Neural cell (in vitro differentiated cells): Measurements from ENCODE around the gene MYG1. TPM values are rescaled to one million over a fixed set of nuclear protein-coding genes. Genes with fewer than 3 reads are reported as not detected.

Experiments
- H2AFZ ChIP-seq: fragments of 200-600, 300-800 bp; sonication (generic), shearing (Covaris generic); 2 replicates; pipeline ENCODE4 v1.6.0; 2014; ENCODE audit warnings: low read depth, mild to moderate bottlenecking, antibody characterized with exemption, low read length, moderate library complexity
- H3F3A ChIP-seq: fragments of 200-600 bp; shearing (Covaris generic); 2 replicates; pipeline ENCODE4 v1.6.1; 2016; ENCODE audit warnings: mild to moderate bottlenecking, moderate library complexity, mixed read lengths, antibody characterized with exemption, low read length; ENCODE audit not compliant: insufficient read depth, poor library complexity, severe bottlenecking
- H3K27ac ChIP-seq: fragments of 200-600, 300-800 bp; sonication (generic), shearing (Covaris generic); 2 replicates; pipeline ENCODE4 v1.5.1; 2014; ENCODE audit warnings: mild to moderate bottlenecking, low read length, moderate library complexity
- H3K27me3 ChIP-seq: fragments of 300-800, 200-600 bp; sonication (generic), shearing (Covaris generic); 2 replicates; pipeline ENCODE4 v1.6.0; 2014; ENCODE audit warnings: mild to moderate bottlenecking, low read depth, low read length, moderate library complexity; ENCODE audit not compliant: insufficient read depth
- H3K36me3 ChIP-seq: fragments of 300-800, 200-600 bp; sonication (generic), shearing (Covaris generic); 2 replicates; pipeline ENCODE4 v1.5.1; 2014; ENCODE audit warnings: mild to moderate bottlenecking, antibody characterized with exemption, low read length, moderate library complexity; ENCODE audit not compliant: insufficient read depth
- H3K4me2 ChIP-seq: fragments of 300-800, 200-600 bp; sonication (generic), shearing (Covaris generic); 2 replicates; pipeline ENCODE4 v1.6.0; 2014; ENCODE audit warnings: mild to moderate bottlenecking, low read length
- H3K4me3 ChIP-seq: fragments of 300-800, 200-600 bp; sonication (generic), shearing (Covaris generic); 2 replicates; pipeline ENCODE4 v1.5.1; 2014; ENCODE audit warnings: mild to moderate bottlenecking, low read length, moderate library complexity
- H3K79me2 ChIP-seq: fragments of 200-600 bp; shearing (Covaris generic); replicated peaks from 2 replicates; pipeline ENCODE4 v1.6.0; 2014; ENCODE audit warnings: mild to moderate bottlenecking, low read length, moderate library complexity; ENCODE audit not compliant: insufficient read depth
- H3K9ac ChIP-seq: fragments of 300-800, 200-600 bp; sonication (generic), shearing (Covaris generic); 2 replicates; pipeline ENCODE4 v1.6.1; 2016; ENCODE audit warnings: mild to moderate bottlenecking, low read length, mixed read lengths
- H3K9me2 ChIP-seq: fragments of 200-600 bp; shearing (Covaris generic); 2 replicates; pipeline ENCODE4 v1.6.1; 2016; ENCODE audit warnings: mild to moderate bottlenecking, low read length, mixed read lengths; ENCODE audit not compliant: insufficient read depth
- H3K9me3 ChIP-seq: fragments of 200-600, 300-800 bp; sonication (generic), shearing (Covaris generic); 2 replicates; pipeline ENCODE4 v1.6.1; 2016; ENCODE audit warnings: mild to moderate bottlenecking, mixed run types, low read length, moderate library complexity, mixed read lengths
- H4K20me1 ChIP-seq: fragments of 200-600 bp; shearing (Covaris generic); 2 replicates; pipeline ENCODE4 v1.6.1; 2016; ENCODE audit warnings: mild to moderate bottlenecking, mixed run types; ENCODE audit not compliant: insufficient read depth
- CTCF ChIP-seq: fragments of 450-650 bp; IDR thresholded peaks from 2 replicates; pipeline ENCODE4 v1.5.1; 2014; ENCODE audit warnings: antibody characterized with exemption, mild to moderate bottlenecking, moderate library complexity; ENCODE audit not compliant: poor library complexity, severe bottlenecking
- EP300 ChIP-seq: fragments of 450-650 bp; conservative IDR thresholded peaks from 2 replicates; pipeline ENCODE4 v1.6.1; 2014; ENCODE audit warnings: antibody characterized with exemption, mild to moderate bottlenecking, moderate library complexity; ENCODE audit not compliant: poor library complexity, severe bottlenecking
- EZH2 ChIP-seq: fragments of 200-600, 300-800 bp; shearing (Covaris generic), sonication (generic); IDR thresholded peaks from 2 replicates; pipeline ENCODE4 v1.6.1; 2014; ENCODE audit warnings: antibody characterized with exemption, low read length, borderline replicate concordance, mild to moderate bottlenecking; ENCODE audit not compliant: insufficient read depth, poor library complexity, severe bottlenecking
- MXI1 ChIP-seq: fragments of 450-650 bp; conservative IDR thresholded peaks from 2 replicates; pipeline ENCODE4 v1.6.1; 2014; ENCODE audit warnings: antibody characterized with exemption, mild to moderate bottlenecking; ENCODE audit not compliant: poor library complexity, severe bottlenecking
- POLR2AphosphoS5 ChIP-seq: IDR thresholded peaks from 2 replicates; pipeline ENCODE4 v1.6.1; 2012
- RAD21 ChIP-seq: fragments of 450-650 bp; conservative IDR thresholded peaks from 2 replicates; pipeline ENCODE4 v1.6.1; 2014; ENCODE audit warnings: antibody characterized with exemption, mild to moderate bottlenecking, moderate library complexity
- REST ChIP-seq: IDR thresholded peaks from 2 replicates; pipeline ENCODE4 v1.6.1; 2012; ENCODE audit warnings: borderline replicate concordance
- SMC3 ChIP-seq: fragments of 450-650 bp; conservative IDR thresholded peaks from 2 replicates; pipeline ENCODE4 v1.6.1; 2014; ENCODE audit warnings: antibody characterized with exemption, mild to moderate bottlenecking, moderate library complexity; ENCODE audit not compliant: poor library complexity
- TAF1 ChIP-seq: IDR thresholded peaks from 2 replicates; pipeline ENCODE4 v1.6.1; 2012; ENCODE audit warnings: low read depth
- polyA plus RNA-seq: library from polyadenylated mRNA; depleted of rRNA; stranded (reverse); fragments of >200 nt; gene quantifications from 2 replicates; pipeline ENCODE4 v1.2.3, GENCODE V29; 2014

Gene MYG1
- polyA plus RNA-seq, 1 donor from 2014 or later, result 70.5 TPM

- Histone ChIP-seq H3K9me3 (no peaks in the 10 kb centered on the region), H3F3A (peaks cover 3% of the 10 kb centered on the region), H3K27me3 (no peaks in the 10 kb centered on the region), H3K9me2 (no peaks in the 10 kb centered on the region), H3K27ac (no peak overlapping the region), H3K4me2 (no peak overlapping the region), H3K79me2 (peaks cover 16% of the 10 kb centered on the region), H3K4me3 (no peak overlapping the region), H4K20me1 (no peaks in the 10 kb centered on the region), H3K9ac (no peak overlapping the region), H2AFZ (no peak overlapping the region), H3K36me3 (no peaks in the 10 kb centered on the region)
- no peak for TF ChIP-seq TAF1
Observed at GRCh38 chr12:53292426-53292825, 7.1 kb upstream of the MYG1 start.

- TF ChIP-seq EP300 (peak; percentile 25), RAD21 (peak; percentile 36), SMC3 (no peak), TAF1 (peak; percentile 90), EZH2 (no peak), MXI1 (peak; percentile 99), POLR2AphosphoS5 (peak; percentile 86), REST (peak; percentile 59), CTCF (peak; percentile 38)
- Histone ChIP-seq H3K36me3 (no peaks in the 10 kb centered on the region), H3K9me3 (no peaks in the 10 kb centered on the region), H3K4me3 (peak within 1 kb of the TSS; percentile 89), H3K9me2 (no peaks in the 10 kb centered on the region), H3K4me2 (peak within 1 kb of the TSS; percentile 89), H3K79me2 (peaks cover 22% of the 10 kb centered on the region), H3K27me3 (no peaks in the 10 kb centered on the region), H4K20me1 (no peaks in the 10 kb centered on the region), H2AFZ (peak within 1 kb of the TSS; percentile 81), H3K9ac (peak within 1 kb of the TSS; percentile 90), H3K27ac (peak within 1 kb of the TSS; percentile 82), H3F3A (peaks cover 3% of the 10 kb centered on the region)
Observed at GRCh38 chr12:53295070-53295890, 4.2 kb upstream of the MYG1 start, which contains the start of gene PFDN5. Gene PFDN5 (plus strand): TSS chr12:53295542. CDS start chr12:53295568, 26 bp downstream.
